GM10248 (cell line): Measurements from ENCODE around the gene DCST2.

Source experiments
- CTCF ChIA-PET: fragments of 300-600 bp; sonication (Branson Sonifier 250); formaldehyde crosslinking; extraction: SDS; loops from one replicate; lab custom pipeline; 2021; ENCODE audit warnings: antibody characterized with exemption; lab: Yijun Ruan, JAX
- POLR2A ChIA-PET: fragments of 350-650 bp; sonication (Branson Sonifier 250); formaldehyde crosslinking; extraction: SDS; loops from one replicate; lab custom pipeline; 2020; ENCODE audit warnings: antibody characterized with exemption; lab: Yijun Ruan, JAX
- DNase-seq: peaks from one replicate; pipeline ENCODE4 v3.0.0; 2012; ENCODE audit errors: extremely low spot score
- CTCF ChIP-seq: IDR thresholded peaks from 2 replicates; pipeline ENCODE4 v1.5.1; 2012; ENCODE audit warnings: mild to moderate bottlenecking, low read depth; ENCODE audit errors: extremely low read depth, missing control alignments, control extremely low read depth

Gene DCST2

DNA sequence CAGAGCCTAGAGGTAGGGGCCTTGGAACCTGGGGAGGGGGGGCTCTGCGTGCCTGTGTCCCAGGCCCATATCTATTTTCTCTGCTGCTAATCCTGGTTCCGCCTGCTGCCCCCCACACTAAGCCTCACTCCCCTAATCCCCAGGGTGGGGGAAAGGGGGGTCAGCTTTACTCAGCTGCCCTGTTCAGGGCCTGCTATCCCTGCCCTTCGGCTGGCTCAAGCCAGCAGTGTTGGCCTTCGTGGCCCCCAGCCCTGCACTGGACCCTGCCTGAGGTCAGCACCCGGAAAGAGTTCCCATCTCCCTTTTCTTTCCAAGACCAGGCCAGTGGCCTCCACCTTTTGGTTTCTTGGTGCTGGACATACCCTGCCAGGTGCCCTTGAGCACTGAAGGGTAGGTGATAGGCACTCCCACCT, 22.6 kb downstream of the DCST2 start:
- DNase-seq, result no peak
- ChIA-PET POLR2A (no interaction called here), CTCF (interaction anchor here (1.2 to 13.5 kb wide), 3 partner anchors 13 to 74 kb away, joined by 3 to 175 read pairs (median 4); partner anchors contain the start of genes LENEP, PYGO2 and ZBTB7B)
- TF ChIP-seq CTCF, result no peak

- TF ChIP-seq CTCF, result no peak
- no peak for DNase-seq
- ChIA-PET POLR2A (no interaction called here), CTCF (interaction anchor here (1.2 to 13.5 kb wide), 3 partner anchors 12 to 75 kb away, joined by 3 to 175 read pairs (median 4); partner anchors contain the start of genes LENEP, PYGO2 and ZBTB7B)
These were observed 23.2 kb downstream of the DCST2 start for GRCh38 chr1:155010211-155010918.

- no peak for DNase-seq
- no peak for TF ChIP-seq CTCF
- ChIA-PET POLR2A (no interaction called here), CTCF (interaction anchor here (13.5 kb wide), 1 partner anchor 11 kb away, joined by 175 read pairs; the partner anchor contains the start of genes LENEP and ZBTB7B)
These were observed 23.8 kb downstream of the DCST2 start for GRCh38 chr1:155009742-155010141.

- CTCF ChIA-PET, result interaction anchor here (3.9 kb wide), 1 partner anchor 7 kb away, joined by 48 read pairs; no protein-coding TSS in a partner anchor
- POLR2A ChIA-PET, result interaction anchor here (0.6 kb wide), 1 partner anchor 49 kb away, joined by 8 read pairs; no protein-coding TSS in a partner anchor
- no peak for TF ChIP-seq CTCF
- no peak for DNase-seq
These were observed 24.3 kb downstream of the DCST2 start for GRCh38 chr1:155009221-155009711.

DNA sequence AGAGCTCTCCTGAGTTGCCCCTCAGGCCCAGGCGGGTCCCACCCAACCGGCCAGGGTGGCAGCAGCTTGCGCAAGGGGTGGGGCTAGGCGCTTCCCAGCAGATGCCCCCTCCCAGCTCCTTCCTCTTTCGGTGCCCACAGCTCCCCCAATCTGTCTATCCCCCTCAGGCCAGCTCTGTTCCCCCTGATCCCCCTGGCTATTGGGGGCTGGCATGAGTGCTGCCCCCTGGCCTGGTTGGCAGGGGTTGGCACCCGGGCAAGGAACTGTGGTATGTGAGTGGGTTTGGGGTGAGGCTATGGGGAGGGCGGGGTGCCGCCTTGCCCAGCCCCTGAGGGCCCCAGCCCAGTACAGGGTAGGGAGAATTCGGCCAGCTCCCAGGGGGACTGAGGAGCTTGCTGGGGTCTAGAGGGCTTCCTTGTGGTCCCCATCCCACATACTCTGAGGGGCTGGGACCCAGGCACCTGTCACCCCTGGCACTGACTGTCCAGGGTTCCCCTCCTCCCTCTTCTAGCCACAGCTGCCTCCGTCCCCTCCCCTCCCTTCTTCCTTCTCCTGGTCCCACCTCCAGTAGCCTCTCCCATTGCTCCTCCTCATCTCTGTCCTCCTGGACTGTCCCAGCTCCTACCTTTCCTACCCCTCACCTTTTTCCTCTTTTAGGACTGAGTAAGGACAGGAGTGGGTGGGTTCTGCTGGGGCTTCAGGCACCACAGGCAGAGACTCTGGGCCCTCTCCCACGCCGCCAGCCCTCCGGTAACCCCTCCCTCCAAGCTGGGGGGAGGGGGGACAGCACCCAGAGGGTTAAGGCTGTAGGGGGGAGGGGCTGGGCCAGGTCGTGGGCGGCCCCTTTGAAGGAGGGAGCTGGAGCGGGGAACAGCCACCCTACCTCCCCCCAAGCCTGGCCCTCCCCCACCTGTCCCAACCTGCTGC, 25.3 kb downstream of the DCST2 start:
- CTCF ChIA-PET, result interaction anchor here (0.9 to 3.9 kb wide), 6 partner anchors 8 to 77 kb away, joined by 3 to 48 read pairs (median 5); no protein-coding TSS in a partner anchor
- no peak for TF ChIP-seq CTCF
- DNase-seq, result no peak
- POLR2A ChIA-PET, result interaction anchor here (0.6 kb wide), 1 partner anchor 1049 kb away, joined by 3 read pairs; no protein-coding TSS in a partner anchor

- no peak for TF ChIP-seq CTCF
- DNase-seq, result no peak
- CTCF ChIA-PET, result interaction anchor here (0.9 to 3.9 kb wide), 7 partner anchors 8 to 78 kb away, joined by 3 to 48 read pairs (median 5); partner anchors contain the start of gene ADAM15
- POLR2A ChIA-PET, result interaction anchor here (0.6 kb wide), 1 partner anchor 1050 kb away, joined by 3 read pairs; no protein-coding TSS in a partner anchor
These were observed 26.2 kb downstream of the DCST2 start for GRCh38 chr1:155007251-155007828.
